Esophagus squamous epithelium (tissue), 4 donors: ENCODE results near the gene DCP1B.

Experiments
- CTCF ChIP-seq, 6 experiments: fragments of 450-650 bp in 4 of 6; fragments of 200-600 bp in 2 of 6; sonication (generic) in 2 of 6; IDR thresholded peaks; one replicate each; pipeline ENCODE4 v1.5.1; 2016 to 2019; ENCODE audit warnings: antibody characterized with exemption in 6 of 6, mild to moderate bottlenecking in 4 of 6, moderate library complexity in 4 of 6
- POLR2A ChIP-seq, 4 donors: fragments of 450-650 bp; IDR thresholded peaks; one replicate each; pipeline ENCODE4 v1.6.1; 2017; ENCODE audit warnings: antibody characterized with exemption in 4 of 4, mild to moderate bottlenecking in 4 of 4, moderate library complexity in 3 of 4

GRCh38 chr12:2003676-2004112 is 563 bp downstream of the DCP1B start:
- no peak for TF ChIP-seq CTCF (IDR thresholded peaks at IDR 0.05)
- no peak for TF ChIP-seq POLR2A (IDR thresholded peaks at IDR 0.05)
